GM15510 (cell line): ENCODE results near the gene CFD.

ENCODE experiments used
- POLR2A ChIP-seq: IDR thresholded peaks from 3 replicates; pipeline ENCODE4 v1.6.1; 2011; ENCODE audit warnings: borderline replicate concordance; ENCODE audit not compliant: insufficient read length; ENCODE audit errors: extremely low read depth

Gene CFD

GRCh38 chr19:861756-862580 lies 2.5 kb downstream of the CFD start:
- TF ChIP-seq POLR2A, result no peak

DNA sequence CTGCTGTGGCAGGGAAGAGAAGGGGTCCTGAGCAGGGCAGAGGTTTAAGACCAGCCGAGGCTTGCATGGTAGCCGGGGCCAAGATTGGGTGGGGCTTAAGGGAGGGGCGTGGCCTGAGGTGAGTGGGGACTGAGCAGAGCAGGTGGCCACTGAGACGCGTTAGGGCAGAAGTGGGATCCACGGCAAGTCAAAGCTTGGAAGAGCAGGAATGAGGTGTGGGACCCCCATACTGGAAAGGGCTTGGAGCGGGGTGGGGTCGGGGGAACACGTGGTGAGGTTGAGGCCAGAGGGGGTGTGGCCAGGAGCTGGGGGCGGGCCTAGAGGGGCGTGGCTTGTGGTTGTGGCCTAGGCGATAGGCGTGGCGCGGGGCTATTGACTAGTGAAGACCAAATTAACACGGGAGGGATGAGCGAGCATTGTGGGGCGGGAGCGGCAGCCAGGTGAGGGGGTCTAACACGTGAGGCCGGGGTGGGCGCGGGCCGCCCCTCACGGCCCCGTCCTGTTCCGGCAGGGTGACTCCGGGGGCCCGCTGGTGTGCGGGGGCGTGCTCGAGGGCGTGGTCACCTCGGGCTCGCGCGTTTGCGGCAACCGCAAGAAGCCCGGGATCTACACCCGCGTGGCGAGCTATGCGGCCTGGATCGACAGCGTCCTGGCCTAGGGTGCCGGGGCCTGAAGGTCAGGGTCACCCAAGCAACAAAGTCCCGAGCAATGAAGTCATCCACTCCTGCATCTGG lies 3.3 kb downstream of the CFD start:
- TF ChIP-seq POLR2A, result no peak

- no peak for TF ChIP-seq POLR2A
These were observed 3.8 kb downstream of the CFD start for GRCh38 chr19:863315-863620.

DNA sequence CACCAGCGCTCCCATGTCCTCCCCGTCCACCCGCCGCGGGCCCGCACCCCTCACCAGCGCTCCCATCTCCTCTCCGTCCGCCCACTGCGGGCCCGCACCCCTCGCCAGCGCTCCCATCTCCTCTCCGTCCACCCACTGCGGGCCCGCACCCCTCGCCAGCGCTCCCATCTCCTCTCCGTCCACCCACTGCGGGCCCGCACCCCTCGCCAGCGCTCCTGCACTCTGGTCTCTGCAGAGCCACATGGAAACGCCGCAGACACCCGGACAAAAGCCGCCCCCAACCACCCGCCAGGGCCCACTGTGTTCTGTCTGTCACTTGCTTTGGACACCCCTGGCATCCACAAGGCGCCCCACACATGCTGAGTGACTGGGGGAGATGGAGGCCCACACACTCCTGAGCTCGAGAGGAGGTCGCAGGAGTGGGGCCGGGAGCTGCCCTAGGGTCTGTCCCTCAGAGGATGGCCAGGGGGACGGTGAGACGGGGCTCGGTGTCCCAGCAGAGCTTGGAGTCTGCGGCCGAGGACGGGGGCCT lies 7.4 kb downstream of the CFD start:
- TF ChIP-seq POLR2A, result no peak

DNA sequence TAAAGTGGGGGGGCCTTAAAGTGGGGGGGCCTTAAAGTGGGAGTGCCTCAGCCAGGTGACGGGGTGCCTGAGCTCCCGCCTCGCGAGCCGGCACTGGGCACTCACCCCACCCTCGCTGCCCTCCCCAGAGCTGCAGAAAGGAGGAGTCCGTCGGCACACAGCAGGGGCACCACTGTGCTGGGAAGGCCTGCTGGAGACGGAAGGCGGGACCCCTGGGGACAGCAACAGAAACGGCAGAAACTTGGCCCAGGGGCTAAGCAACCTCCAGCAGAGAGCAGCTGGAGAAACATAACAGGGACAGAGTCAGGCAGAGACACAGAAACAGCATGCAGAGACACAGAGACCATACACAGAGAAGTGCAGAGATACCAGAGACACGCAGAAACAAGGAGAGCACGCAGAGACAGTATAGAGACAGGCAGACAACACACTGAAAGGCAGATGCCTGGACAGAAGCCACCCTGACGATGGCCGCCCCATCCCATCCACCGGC lies 7.9 kb downstream of the CFD start:
- TF ChIP-seq POLR2A, result no peak

DNA sequence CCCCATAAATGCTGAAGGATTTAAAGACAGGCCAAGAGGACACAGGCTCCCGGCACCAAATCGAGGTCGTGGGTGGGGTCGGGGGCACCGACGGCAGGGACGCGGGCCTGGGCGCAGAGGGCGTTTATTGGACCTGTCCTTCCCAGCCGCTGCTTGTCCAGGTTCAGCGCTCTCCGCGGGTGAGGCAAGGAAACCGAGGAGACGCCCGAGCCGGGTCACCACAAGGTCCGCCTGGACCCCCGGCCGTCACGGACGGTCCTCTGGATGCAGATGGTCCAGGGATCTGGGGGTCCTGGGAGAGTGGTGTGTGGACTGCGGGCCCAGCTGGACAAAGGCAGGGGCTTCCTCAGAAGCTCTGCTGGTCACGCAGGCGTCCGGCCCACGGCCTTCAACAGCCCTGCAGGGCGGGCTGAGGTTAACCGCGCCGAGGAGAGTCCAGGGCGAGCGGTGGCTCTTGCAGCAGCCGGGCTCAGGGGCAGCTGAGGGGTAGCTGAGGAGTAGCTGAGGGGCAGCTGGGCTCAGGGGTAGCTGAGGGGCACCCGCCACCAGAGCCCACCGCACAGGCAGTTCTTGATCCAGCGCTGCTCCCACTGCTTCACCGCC lies 8.5 kb downstream of the CFD start:
- no peak for TF ChIP-seq POLR2A

GRCh38 chr19:868458-869244 lies 9.2 kb downstream of the CFD start:
- TF ChIP-seq POLR2A, result no peak

DNA sequence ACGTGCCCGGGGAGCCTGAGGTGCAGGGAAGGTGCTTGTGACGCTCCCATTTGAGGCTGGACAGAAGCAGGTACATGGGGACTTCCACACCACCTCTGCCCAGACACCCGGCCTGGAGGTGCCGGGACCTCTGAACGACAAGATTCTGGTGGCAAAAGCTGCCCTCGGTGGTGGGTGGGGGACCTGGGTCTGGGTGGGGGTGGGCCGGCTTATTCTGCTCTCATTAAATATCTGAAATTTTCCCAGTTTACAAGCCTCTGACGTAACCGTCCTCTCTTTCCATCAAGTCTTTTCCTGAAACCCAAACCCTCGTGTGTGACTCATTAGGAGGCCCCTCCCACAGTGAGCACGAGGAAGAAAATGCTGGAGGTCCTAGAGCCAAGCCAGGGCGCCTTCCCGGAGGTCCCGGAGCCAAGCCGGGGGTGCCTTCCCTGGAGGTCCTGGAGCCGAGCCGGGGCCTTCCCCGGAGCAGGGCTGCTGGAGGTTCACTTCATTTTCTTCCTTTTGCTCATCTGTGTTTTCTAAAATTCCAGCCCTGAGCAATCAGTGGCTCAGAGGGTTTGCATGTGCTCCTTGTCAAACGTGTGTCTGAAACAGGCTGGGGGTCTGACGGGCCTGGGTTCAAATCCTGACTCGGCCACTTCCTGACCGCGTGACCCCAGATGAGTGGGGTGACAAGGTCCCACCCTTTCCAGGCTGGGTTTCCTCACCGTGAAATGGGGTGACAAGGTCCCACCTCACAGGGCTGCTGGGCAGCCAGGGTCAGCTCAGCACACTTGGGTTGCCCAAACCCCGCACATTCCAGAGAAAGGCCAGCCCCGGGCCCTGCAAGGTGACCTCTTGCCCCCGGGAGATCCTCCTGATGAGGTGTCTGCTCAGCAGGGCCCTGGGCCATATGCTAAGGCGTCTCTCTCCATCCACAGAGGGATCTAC lies 10.0 kb downstream of the CFD start:
- TF ChIP-seq POLR2A, result no peak

DNA sequence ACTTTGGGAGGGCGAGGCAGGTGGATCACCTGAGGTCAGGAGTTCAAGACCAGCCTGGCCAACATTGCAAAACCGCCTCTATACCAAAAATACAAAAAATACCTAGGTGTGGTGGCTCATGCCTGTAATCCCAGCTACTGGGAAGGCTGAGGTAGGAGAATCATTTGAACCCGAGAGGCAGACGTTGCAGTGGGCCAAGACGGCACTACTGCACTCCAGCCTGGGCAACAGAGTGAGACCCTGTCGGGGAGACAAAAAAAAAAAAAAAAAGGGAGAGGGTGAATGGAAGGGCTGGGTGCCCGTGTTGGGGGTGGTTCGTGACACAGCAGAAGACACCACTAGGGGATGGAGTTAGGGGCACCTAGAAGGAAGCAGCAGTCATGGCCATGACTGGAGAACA lies 10.8 kb downstream of the CFD start:
- TF ChIP-seq POLR2A, result no peak

DNA sequence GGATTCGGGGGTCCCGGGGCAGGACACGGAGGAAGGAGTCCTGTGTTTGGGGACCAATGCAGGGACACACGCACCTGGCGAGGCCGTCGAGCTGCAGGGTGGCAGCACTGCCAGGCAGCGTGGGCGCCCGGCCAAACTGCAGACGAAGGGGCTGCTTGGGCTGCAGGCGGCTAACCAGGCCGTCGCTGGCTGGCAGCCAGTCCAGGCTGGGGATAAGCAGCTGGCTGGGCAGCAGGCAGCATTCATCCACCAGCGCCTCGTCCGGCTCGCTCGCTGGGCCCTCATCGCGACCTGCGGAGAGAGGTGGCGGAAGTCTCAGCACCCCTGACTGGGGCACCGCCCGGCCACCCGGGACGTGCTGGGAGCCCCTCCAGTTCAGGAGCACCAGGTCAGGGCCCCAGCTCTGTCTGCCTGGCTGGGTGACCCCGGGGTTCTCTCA lies 11.5 kb downstream of the CFD start:
- no peak for TF ChIP-seq POLR2A

GRCh38 chr19:871446-872265 lies 12.2 kb downstream of the CFD start:
- no peak for TF ChIP-seq POLR2A

- TF ChIP-seq POLR2A, result no peak
These were observed 12.9 kb downstream of the CFD start for GRCh38 chr19:872266-872951.
